HG03139 (cell line): Measurements from ENCODE around the gene TECTB.
"Not testable (repeated sequence)": the region's sequence is repeated elsewhere in the genome, so short reads cannot be mapped to it uniquely, and the experiment has no call there.

Experiments
- ATAC-seq: cut with Tn5 transposase; IDR thresholded peaks from one replicate; pipeline ENCODE4 v1.9.1; 2021; ENCODE audit not compliant: unreplicated experiment

TECTB gene

DNA sequence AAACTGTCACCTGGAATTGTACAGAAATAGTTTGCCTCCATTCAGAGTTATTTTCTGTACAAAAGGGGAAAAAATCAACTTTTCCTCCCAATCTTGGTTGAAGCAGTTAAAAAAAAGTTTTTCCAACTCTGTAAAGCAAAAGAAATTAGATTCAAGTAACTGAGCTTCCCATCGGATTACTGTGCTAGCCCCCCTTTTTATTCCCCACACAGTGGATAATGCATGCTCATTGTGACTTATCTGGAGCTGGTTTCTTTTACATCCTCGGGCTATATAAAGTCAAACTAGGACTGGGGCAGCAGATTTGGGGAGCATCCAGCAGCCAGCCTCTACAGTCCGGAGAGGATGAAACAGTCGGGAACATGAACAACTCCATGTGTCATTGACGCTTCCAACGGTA, at the start of gene TECTB:
TSS of gene TECTB (plus strand) at position 301 of the 400 bp plus-strand sequence. CDS start 335 bp downstream, outside the sequence.
- no peak for ATAC-seq

DNA sequence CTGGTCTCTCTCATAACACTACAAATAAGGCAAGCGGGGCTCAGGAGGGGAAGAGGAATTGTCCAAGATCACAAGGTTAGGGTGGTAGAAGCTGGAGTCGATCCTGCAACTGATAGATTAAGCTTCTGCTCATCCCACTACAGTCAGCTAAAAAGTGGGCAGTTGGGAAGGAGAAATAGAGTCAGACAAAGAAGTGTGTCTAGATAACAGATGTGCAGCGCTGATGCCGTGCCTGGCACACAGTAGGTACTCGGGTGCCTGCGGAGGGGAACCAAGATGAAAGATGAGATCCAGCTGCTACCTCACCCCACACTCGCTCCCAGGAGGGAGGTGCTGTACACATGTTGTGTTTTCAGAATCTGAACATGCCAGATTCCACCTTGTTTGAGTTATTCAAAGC, 48.1 kb upstream of the TECTB start:
- no peak for ATAC-seq

DNA sequence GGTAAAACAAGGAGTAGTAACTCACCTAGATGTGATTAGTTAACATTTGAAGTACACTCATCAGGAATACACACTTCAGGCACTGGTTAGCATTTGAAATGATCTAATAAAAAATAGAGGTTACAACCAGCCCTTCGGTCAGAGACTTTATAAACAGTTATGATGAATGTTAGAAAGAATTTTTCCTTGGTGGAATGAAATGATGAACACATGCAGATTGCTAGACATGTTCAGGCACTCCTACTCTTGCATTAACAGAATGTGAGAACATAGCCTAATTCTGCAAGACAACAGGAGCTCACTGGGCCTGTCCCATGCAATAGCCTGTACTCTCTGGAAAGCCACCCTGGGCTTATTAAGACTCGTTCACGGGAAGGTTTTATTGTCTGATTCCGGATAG, 47.3 kb upstream of the TECTB start:
- no peak for ATAC-seq

DNA sequence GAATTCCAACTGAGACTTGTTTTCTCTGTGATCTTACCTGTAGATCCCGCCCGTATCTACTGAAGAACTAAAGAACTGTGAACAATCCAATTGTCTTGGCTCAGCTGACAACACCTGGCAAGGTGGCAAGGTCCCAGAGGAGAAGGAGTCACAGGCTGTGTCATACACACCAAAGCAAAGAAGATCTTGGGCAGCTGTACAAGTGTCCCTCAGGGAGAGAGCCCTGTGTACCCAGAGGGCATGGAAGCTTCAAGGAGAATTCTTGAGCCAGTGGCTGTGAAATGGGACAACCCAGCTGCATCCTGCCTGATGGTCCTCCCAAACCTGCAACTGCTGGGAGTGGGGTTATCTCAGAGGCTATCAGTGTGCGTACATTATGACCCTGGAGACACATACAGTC, 46.7 kb upstream of the TECTB start:
- ATAC-seq: no peak

DNA sequence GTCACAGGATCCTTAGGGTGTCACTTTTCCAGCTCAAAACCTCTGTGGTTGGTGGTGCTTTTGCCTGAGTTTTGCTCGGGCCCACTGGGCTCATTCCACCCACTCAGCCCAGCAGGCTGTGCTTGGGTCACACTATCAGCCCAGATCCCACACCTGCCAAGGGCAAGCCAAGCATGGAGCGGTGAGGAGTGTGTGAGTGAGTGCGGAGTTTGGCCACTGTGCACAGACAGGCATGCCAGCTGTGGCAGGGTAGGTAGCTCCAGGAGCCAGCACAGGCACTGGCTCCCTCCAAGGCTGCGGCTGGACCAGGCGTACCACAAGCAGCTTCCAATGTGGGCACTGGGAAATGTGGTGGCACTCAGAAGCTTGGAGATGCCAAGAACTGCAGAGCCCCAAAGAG, 43.9 kb upstream of the TECTB start:
- no peak for ATAC-seq

DNA sequence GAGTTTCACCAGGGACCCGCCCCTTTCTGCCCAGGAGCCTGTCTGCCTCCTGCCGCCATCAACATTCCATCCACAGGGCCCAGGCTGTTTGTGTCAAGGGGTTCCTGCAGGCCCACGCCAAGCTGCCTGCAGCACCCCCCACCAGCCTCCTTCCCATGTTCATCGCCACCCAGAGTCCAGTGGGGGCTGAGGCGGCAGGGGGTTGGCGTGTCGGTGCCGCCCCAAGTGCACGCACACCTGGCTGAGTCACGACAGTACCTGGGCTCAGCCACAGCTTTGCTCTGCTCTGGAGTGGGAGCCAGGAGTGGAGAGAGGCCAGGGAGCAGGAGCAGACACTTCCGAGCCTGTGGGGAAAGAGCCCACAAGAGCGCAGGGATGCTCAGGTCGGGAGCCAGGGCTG, 42.8 kb upstream of the TECTB start:
- ATAC-seq: no peak

DNA sequence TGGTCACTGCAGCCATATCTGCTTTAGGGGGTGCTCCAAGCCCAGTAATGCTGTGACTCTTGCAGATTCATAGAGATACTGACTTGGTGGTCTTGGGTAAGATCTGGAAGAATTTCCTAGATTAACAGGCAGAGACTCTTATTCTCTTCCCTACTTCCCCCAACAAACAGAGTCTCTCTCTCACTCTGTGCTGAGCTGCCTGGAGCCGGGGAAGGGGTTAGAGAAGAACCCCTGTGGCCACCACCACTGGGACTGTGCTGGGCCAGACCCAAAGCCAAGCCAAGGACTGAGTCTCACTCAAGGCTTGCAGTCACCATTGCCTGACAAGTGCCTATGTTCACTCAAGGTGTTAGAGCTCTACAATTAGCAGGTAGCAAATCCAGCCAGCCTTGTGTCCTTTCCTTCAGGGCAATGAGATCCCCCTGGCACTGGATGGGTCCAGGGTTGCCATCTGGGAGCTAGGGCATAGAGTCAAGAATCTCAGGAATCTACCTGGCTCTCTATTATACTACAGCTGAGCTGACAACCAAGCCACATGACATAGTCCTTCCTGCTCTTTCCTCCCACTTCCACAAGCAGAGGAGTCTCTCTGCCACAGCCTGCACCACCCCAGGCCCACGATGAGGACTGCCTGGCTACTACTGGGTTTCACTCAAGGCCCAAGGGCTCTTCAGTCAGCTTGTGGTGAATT, 41.4 kb upstream of the TECTB start:
- ATAC-seq: no peak

DNA sequence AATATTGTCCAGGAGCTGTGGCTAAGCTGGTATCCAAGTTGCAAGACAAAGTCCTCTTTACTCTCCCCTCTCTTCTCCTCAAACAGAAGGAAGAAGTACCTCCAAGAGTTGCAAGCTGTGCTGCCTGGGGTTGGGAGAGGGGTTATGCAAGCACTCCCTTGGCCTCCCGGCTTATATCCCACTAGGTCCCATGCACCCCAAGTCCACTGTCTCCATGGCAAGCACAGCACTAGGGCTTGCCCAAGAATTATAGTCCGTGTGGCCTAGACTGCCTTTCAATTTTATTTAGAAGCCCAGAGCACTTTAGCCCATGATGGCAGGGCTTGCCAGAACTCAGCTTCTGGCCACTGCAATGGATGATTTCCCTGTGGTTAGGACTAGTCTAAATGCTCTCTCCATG, 40.4 kb upstream of the TECTB start:
- no peak for ATAC-seq

DNA sequence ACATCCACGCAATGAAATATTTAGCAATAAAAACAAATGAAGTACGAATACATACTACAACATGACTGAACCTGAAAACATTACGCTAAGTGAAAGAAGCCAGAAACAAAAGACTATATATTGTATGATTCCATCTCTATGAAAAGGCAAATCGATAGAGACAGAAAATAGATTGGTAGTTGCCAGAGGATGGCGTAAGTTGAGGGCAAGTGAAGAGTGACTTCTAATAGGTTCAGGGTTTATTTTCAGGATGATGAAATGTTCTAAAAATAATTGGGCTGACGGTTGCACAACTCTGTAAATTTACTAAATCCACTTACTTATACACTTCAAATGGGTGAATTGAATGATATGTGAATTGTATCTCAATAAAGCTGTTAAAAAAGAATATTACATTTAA, 39.5 kb upstream of the TECTB start:
- ATAC-seq: no peak

DNA sequence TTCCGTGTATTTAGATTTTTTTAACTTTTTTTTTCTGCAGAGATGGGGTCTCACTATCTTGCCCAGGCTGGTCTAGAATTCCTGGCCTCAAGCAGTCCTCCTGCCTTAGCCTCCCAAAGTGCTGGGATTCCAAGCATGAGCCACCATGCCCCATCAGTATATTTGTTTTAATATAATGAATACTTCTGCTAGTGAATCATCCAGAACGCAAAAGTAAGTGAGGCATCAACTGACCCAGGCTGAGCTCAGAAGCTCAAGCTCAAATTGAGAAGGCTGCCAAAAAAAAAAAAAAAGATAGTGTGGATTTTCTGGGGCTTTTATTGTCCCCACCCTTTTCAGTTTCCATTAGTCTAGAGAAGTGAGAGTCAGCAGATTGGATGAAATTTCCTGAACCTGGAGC, 39.0 kb upstream of the TECTB start:
- ATAC-seq: no peak

DNA sequence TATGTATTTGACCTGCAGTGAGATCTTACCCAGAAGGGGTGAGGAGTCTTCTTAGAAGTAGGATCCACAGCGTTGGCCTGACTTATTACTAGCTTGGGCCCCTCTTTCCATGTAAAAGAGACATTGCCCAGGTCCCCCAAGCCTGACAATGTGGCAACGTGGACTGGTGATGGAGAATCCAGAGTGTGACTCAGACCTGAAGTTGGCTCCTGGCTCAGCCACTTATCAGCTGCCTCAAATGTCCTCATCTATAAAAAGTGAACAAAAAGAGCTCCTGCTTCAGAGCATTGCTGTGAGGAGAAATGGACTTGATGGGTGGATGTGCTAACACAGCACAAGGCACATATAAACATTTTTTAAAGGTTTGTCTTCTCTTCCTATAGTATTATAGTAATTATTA, 35.4 kb upstream of the TECTB start:
- no peak for ATAC-seq

DNA sequence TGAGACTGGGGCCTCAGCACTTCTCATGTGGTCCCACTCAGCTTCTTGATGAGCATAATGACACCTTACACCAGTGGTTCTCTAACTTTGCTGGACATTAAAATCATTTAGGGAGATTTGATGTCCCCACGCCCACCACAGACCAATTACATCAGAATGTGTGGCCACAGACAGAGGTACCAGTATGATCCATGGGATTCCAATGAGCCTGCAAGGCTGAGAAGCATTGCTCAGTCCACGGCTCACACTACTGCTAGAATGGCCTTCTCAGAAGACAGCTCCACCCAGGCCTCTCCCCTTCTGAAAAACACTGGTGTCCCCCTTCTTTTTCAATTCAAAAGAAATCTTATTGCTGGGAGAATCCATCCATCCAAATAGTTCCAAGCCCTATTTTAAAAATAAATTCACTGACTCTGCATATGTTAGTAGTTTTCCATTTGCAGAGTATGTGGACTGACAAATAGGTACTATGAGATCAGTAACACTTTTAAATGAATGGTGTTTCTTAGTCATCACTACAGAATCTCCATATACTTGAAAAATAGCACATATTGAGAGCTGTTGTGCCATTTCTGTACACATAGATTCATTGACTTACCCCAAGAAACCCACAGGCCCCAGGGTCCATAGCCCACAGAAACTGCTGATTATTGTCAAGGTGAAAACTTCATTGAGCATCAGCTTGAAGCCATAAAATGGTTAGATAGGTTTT, 34.5 kb upstream of the TECTB start:
- no peak for ATAC-seq

DNA sequence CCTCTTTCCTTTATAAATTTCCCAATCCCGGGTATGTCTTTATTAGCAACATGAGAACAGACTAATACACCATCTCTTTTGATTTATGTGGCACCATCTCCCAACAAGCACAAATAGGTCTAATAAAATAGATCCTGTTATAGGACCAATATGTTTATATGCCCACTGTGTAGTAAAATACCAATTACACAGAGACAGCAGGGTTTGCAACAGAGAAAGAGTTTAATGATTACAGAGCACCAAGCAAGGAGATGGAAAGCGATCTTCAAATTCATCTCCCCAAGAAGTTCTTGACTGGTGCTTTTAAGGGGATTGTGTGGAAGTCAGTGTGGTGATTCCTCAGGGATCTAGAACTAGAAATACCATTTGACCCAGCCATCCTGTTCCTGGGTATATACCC, 33.5 kb upstream of the TECTB start:
- ATAC-seq: no peak

DNA sequence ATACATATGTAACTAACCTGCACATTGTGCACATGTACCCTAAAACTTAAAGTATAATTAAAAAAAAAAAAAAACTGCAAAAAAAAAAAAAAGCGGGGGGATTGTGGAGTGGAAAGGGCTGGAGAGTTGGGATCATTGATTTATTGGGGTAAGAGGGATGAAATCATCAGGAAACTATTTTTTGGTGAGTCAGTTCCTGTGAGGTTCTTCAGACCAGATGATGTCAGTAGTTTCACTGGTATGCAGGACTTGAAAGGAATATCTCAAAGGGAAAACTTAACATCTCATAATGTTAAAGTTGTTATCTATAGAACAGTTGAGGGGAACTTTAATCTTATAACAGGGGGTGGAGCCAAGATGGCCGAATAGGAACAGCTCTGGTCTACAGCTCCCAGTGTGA, 32.6 kb upstream of the TECTB start:
- ATAC-seq: no peak

DNA sequence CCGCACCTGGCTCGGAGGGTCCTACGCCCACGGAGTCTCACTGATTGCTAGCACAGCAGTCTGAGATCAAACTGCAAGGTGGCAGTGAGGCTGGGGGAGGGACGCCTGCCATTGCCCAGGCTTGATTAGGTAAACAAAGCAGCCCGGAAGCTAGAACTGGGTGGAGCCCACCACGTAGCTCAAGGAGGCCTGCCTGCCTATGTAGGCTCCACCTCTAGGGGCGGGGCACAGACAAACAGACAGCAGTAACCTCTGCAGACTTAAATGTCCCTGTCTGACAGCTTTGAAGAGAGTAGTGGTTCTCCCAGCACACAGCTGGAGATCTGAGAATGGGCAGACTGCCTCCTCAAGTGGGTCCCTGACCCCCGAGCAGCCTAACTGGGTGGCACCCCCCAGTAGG, 32.0 kb upstream of the TECTB start:
- not testable (repeated sequence) for ATAC-seq

DNA sequence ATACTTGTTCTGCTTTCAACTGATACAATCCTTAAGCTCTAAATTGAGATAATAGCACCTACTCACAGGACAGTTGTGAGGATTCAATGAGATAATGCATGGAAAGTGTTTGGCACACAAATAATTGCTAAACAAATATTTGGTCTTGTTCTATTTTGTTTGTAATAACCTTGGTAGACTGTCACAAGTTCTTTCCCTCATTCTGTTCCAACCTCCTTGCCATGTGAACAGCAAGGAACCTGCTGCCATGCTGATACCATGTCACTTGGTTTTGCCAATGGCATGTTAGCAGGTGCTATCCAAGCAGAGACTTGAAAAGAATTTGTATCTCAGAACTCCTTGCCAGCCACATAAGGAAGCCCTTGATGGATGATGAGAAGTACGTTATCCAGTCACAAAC, 24.8 kb upstream of the TECTB start:
- ATAC-seq: no peak

DNA sequence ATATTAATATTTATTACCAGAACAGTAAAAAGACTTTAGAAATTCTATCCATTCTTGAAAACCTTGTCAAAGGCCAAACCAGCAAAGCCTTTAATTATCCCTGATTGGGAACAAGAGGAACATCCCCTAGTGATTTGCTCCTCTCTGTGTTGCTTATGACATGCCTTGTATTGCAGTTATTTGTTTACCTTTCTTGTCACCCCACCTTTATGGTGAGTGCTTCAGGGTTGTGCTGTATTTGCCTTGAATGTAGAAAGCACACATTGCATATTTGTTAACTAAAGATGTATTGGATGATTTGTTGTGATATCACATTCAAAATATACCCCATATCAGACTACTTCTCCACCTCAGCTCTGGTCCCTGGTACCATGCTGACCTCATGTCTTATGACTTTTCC, 23.5 kb upstream of the TECTB start:
- ATAC-seq: no peak

DNA sequence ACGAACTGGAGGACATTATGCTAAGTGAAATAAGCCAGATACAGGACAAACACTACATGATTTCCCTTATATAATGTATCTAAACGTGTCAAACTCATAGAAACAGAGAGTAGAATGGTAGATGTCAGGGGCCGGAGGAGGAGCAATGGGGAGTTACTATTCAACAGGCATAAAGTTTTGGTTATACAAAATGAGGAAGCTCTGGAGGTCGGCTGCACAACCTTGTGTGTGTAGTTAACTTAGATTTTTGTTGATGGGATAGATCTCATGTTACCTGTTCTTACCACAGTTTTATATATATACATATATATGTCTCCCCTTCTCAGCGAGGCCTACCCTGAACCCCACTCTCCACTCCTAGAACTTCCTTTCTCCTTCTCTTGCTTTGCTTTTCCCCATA, 22.4 kb upstream of the TECTB start:
- no peak for ATAC-seq

DNA sequence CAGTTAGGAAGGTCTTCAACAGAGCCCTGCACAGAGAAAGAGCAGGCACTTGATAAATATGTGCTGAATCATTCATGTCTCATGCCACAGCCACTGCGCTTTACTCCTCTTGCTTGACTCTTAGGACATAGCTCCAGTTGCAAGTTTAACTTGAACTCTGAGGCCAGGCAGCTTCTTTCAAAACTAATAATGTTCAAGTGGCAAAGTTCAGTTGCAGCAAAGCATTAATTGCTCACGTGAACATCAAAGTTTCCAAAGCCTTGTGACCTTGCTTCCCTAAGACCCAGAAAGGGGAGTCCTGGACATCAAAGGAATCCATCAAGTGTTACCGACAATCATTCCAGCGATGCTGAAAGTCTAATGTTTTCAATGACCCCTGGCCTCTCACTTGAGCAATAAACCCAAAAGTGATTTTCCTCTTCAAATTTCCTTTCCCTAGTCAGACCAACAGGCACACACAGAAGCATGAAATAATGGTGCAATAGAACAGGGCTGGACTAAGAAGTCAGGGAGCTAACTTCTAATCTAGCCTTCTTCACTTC, 21.8 kb upstream of the TECTB start:
- no peak for ATAC-seq

DNA sequence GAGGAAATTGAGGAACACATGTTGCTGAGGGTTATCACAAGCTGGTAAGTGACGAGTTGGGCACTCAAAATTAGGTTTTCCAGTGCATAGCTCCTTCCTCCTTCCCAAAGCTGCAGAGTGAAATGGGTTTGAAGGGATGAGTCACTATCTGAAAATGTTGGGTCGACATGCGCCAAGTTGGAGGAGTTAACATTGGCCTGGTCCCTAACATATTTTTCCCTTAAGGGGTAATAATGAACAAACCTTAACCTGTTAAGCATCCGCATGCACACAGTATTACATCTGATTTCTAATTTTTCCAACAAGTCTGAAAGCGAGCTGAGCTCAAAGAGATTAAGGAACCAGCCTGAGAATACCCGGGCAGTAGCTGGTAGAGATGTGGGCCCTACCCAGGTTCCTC, 20.7 kb upstream of the TECTB start:
- ATAC-seq: no peak

DNA sequence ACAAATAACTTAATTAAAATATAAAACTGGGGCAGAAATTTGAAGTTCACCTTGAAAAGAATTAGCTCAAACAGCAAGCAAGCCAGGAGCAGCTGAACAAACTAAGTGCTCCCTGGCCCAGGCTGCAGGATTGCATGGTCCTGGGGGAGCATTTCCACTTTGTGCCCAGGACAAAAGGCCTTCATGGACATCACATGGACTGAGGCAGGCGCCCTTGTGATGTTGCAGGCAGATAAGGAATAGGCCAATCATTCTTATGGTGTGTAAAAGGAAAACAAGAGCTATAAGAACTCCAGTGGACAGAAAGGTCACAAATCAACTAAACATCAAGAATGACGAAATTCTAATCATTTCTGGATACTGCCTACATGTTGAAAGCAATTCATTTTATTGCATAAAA, 17.5 kb upstream of the TECTB start:
- no peak for ATAC-seq

DNA sequence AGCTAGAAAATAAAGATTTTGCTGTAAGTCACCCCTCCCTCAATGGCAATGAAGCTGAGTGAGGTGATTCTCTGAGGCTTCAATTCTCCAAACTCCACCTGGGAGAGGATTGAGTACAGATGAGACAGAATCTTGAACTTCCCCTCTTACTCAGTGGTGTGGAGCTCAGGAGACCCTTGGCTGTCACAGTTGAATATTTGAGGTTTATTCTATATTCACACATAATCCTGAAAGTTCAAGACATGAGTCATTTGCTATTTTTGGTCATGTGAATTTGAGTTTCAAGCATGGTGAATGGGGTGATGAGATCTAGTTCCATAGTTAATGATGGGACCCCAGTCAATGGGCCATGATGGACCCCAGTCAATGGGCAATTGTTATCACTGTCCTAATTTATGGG, 13.9 kb upstream of the TECTB start:
- no peak for ATAC-seq

DNA sequence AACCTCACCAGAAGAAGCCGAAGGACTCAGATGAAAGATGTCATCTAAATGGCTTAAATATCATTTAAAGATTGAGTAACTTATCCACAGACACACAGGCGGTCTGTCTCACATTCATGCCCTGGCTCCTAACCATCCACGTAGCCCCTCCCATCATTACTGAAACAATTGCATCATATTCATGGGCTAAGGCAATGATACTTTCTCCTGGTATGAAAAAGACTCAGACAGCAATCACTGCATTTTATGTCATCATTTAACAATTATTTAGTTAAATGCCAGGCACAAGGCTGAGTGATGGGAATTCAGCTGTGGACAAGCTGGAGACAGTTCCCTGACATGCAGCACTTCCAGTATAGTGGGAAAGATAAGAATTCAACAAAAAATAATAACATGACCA, 11.2 kb upstream of the TECTB start:
- ATAC-seq: no peak
